Liver (tissue), 3 donors: ENCODE measurements around the gene RSBN1.

Experiments used
- CTCF ChIP-seq: fragments of 150-350 bp; IDR thresholded peaks from 2 replicates; pipeline ENCODE4 v1.5.1; 2017; ENCODE audit warnings: improper control_type of control experiment, low read depth, low read length; ENCODE audit not compliant: missing input control
- EGR1 ChIP-seq, 2 donors: IDR thresholded peaks; 2 replicates each; pipeline ENCODE4 v1.6.1; 2016 to 2018; ENCODE audit warnings: antibody characterized with exemption in 2 of 2, low read depth in 2 of 2
- FOXA1 ChIP-seq: IDR thresholded peaks from 2 replicates; pipeline ENCODE4 v1.6.1; 2016; ENCODE audit warnings: antibody characterized with exemption
- GABPA ChIP-seq, 2 donors: IDR thresholded peaks in 1 of 2; conservative IDR thresholded peaks in 1 of 2; 2 replicates each; pipeline ENCODE4 v1.6.1; 2016; ENCODE audit warnings: antibody characterized with exemption in 2 of 2, mild to moderate bottlenecking in 1 of 2, moderate library complexity in 1 of 2
- JUND ChIP-seq, 2 donors: IDR thresholded peaks; 2 replicates each; pipeline ENCODE4 v1.6.1; 2016; ENCODE audit warnings: antibody characterized with exemption in 2 of 2
- RAD21 ChIP-seq, 2 donors: IDR thresholded peaks; 2 replicates each; pipeline ENCODE4 v1.6.1; 2016; ENCODE audit warnings: antibody characterized with exemption in 2 of 2, mild to moderate bottlenecking in 2 of 2
- RXRA ChIP-seq, 2 donors: IDR thresholded peaks; 2 replicates each; pipeline ENCODE4 v1.6.1; 2017 to 2018; ENCODE audit warnings: antibody characterized with exemption in 2 of 2, mild to moderate bottlenecking in 1 of 2
- TAF1 ChIP-seq: conservative IDR thresholded peaks from 2 replicates; pipeline ENCODE4 v1.6.1; 2016; ENCODE audit warnings: antibody characterized with exemption, mild to moderate bottlenecking
- YY1 ChIP-seq: IDR thresholded peaks from 2 replicates; pipeline ENCODE4 v1.6.1; 2016; ENCODE audit warnings: antibody characterized with exemption, mild to moderate bottlenecking
- TF ChIP-seq, protein P1 (sequence below): IDR thresholded peaks from 2 replicates; pipeline ENCODE4 v1.6.1; 2016; ENCODE audit warnings: antibody characterized with exemption
- TF ChIP-seq, protein P2 (sequence below): IDR thresholded peaks from 2 replicates; pipeline ENCODE4 v1.6.1; 2016; ENCODE audit warnings: antibody characterized with exemption, mild to moderate bottlenecking
- TF ChIP-seq, protein P3 (sequence below): IDR thresholded peaks from 2 replicates; pipeline ENCODE4 v1.6.1; 2016; ENCODE audit warnings: antibody characterized with exemption
- donor health status: healthy.
- donor health status: healthy.

- TF ChIP-seq CTCF = no peak
- no peak for TF ChIP-seq EGR1 (IDR thresholded peaks at IDR 0.05; ENCODE audit: low read depth in 2 of 2)
- no peak for TF ChIP-seq GABPA (IDR thresholded peaks at IDR 0.05 in 1 of 2, conservative IDR thresholded peaks at IDR 0.05 in 1 of 2)
- TF ChIP-seq FOXA1 = no peak
- TF ChIP-seq, protein P1, sequence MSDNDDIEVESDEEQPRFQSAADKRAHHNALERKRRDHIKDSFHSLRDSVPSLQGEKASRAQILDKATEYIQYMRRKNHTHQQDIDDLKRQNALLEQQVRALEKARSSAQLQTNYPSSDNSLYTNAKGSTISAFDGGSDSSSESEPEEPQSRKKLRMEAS = no peak
- TF ChIP-seq, protein P2, sequence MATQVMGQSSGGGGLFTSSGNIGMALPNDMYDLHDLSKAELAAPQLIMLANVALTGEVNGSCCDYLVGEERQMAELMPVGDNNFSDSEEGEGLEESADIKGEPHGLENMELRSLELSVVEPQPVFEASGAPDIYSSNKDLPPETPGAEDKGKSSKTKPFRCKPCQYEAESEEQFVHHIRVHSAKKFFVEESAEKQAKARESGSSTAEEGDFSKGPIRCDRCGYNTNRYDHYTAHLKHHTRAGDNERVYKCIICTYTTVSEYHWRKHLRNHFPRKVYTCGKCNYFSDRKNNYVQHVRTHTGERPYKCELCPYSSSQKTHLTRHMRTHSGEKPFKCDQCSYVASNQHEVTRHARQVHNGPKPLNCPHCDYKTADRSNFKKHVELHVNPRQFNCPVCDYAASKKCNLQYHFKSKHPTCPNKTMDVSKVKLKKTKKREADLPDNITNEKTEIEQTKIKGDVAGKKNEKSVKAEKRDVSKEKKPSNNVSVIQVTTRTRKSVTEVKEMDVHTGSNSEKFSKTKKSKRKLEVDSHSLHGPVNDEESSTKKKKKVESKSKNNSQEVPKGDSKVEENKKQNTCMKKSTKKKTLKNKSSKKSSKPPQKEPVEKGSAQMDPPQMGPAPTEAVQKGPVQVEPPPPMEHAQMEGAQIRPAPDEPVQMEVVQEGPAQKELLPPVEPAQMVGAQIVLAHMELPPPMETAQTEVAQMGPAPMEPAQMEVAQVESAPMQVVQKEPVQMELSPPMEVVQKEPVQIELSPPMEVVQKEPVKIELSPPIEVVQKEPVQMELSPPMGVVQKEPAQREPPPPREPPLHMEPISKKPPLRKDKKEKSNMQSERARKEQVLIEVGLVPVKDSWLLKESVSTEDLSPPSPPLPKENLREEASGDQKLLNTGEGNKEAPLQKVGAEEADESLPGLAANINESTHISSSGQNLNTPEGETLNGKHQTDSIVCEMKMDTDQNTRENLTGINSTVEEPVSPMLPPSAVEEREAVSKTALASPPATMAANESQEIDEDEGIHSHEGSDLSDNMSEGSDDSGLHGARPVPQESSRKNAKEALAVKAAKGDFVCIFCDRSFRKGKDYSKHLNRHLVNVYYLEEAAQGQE = no peak
- no peak for TF ChIP-seq TAF1
- no peak for TF ChIP-seq YY1
- TF ChIP-seq RAD21 (IDR thresholded peaks at IDR 0.05) = no peak
- TF ChIP-seq RXRA (IDR thresholded peaks at IDR 0.05) = no peak
- no peak for TF ChIP-seq JUND (IDR thresholded peaks at IDR 0.05)
- TF ChIP-seq, protein P3, sequence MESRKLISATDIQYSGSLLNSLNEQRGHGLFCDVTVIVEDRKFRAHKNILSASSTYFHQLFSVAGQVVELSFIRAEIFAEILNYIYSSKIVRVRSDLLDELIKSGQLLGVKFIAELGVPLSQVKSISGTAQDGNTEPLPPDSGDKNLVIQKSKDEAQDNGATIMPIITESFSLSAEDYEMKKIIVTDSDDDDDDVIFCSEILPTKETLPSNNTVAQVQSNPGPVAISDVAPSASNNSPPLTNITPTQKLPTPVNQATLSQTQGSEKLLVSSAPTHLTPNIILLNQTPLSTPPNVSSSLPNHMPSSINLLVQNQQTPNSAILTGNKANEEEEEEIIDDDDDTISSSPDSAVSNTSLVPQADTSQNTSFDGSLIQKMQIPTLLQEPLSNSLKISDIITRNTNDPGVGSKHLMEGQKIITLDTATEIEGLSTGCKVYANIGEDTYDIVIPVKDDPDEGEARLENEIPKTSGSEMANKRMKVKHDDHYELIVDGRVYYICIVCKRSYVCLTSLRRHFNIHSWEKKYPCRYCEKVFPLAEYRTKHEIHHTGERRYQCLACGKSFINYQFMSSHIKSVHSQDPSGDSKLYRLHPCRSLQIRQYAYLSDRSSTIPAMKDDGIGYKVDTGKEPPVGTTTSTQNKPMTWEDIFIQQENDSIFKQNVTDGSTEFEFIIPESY = no peak
Observed at GRCh38 chr1:113756461-113756860, 55.8 kb downstream of the RSBN1 start.
